Measurements from ENCODE around the gene TAF7. TPM values are rescaled to one million over a fixed set of nuclear protein-coding genes. Genes with fewer than 3 reads are reported as not detected.
"Not testable (repeated sequence)": the region's sequence is repeated elsewhere in the genome, so short reads cannot be mapped to it uniquely, and the experiment has no call there.

TAF7 gene
- total and polyA plus RNA-seq, 4 donors = 90.1 to 111 (median 99.8) TPM

- Histone ChIP-seq H3K27ac (ENCODE audit: low read depth, low read length) (no peak overlapping the region), H3K4me3 (ENCODE audit: low read depth, low read length) (no peak overlapping the region), H3K27me3 (ENCODE audit: control insufficient read depth, insufficient read depth, low read length) (no peaks in the 10 kb centered on the region), H3K4me1 (ENCODE audit: control insufficient read depth, insufficient read depth, low read length) (no peaks in the 10 kb centered on the region), H3K9me3 (ENCODE audit: control insufficient read depth, insufficient read depth, low read length) (peaks cover 46% of the 10 kb centered on the region), H3K36me3 (ENCODE audit: control insufficient read depth, insufficient read depth, low read length) (peaks cover 12% of the 10 kb centered on the region)
- WGBS (ENCODE audit: insufficient coverage) = 74% methylated on average over 4 of the region's 5 CpGs
- no peak for DNase-seq (ENCODE audit: low read depth in 4 of 6, low spot score in 6 of 6)
Observed at GRCh38 chr5:141356133-141356532, 35.5 kb upstream of the TAF7 start.

GRCh38 chr5:141355641-141356040, 35.1 kb upstream of the TAF7 start:
- no peak for DNase-seq (ENCODE audit: low read depth in 4 of 6, low spot score in 6 of 6)
- Histone ChIP-seq H3K27ac (ENCODE audit: low read depth, low read length) (no peak overlapping the region), H3K9me3 (ENCODE audit: control insufficient read depth, insufficient read depth, low read length) (peaks cover 48% of the 10 kb centered on the region), H3K36me3 (ENCODE audit: control insufficient read depth, insufficient read depth, low read length) (peaks cover 12% of the 10 kb centered on the region), H3K4me1 (ENCODE audit: control insufficient read depth, insufficient read depth, low read length) (no peaks in the 10 kb centered on the region), H3K27me3 (ENCODE audit: control insufficient read depth, insufficient read depth, low read length) (no peaks in the 10 kb centered on the region), H3K4me3 (ENCODE audit: low read depth, low read length) (no peak overlapping the region)
- 37% methylated on average over 22 of the region's 24 CpGs for WGBS (ENCODE audit: insufficient coverage)

GRCh38 chr5:141354900-141355469, 34.4 kb upstream of the TAF7 start, which contains the start of gene PCDHGA4:
Gene PCDHGA4 (plus strand): TSS chr5:141355021. CDS start chr5:141355108, 87 bp downstream.
- H3K4me3 ChIP-seq (ENCODE audit: low read depth, low read length) = no peak within 1 kb of the TSS
- peak in 2 of 6 donors; percentile 9 to 13 for DNase-seq (ENCODE audit: low read depth in 4 of 6, low spot score in 6 of 6)
- peaks cover 49% of the 10 kb centered on the region for H3K9me3 ChIP-seq (ENCODE audit: control insufficient read depth, insufficient read depth, low read length)
- no peaks in the 10 kb centered on the region for H3K4me1 ChIP-seq (ENCODE audit: control insufficient read depth, insufficient read depth, low read length)
- no peaks in the 10 kb centered on the region for H3K27me3 ChIP-seq (ENCODE audit: control insufficient read depth, insufficient read depth, low read length)
- 12% methylated on average over 28 of the region's 29 CpGs for WGBS (ENCODE audit: insufficient coverage)
- no peak within 1 kb of the TSS for H3K27ac ChIP-seq (ENCODE audit: low read depth, low read length)
- H3K36me3 ChIP-seq (ENCODE audit: control insufficient read depth, insufficient read depth, low read length) = peaks cover 13% of the 10 kb centered on the region

GRCh38 chr5:141351591-141351990, 31.0 kb upstream of the TAF7 start:
- Histone ChIP-seq H3K27ac (ENCODE audit: low read depth, low read length) (no peak overlapping the region), H3K36me3 (ENCODE audit: control insufficient read depth, insufficient read depth, low read length) (peaks cover 8% of the 10 kb centered on the region), H3K4me3 (ENCODE audit: low read depth, low read length) (no peak overlapping the region), H3K27me3 (ENCODE audit: control insufficient read depth, insufficient read depth, low read length) (no peaks in the 10 kb centered on the region), H3K4me1 (ENCODE audit: control insufficient read depth, insufficient read depth, low read length) (no peaks in the 10 kb centered on the region), H3K9me3 (ENCODE audit: control insufficient read depth, insufficient read depth, low read length) (peaks cover 33% of the 10 kb centered on the region)
- 25% methylated on average over 24 of the region's 36 CpGs for WGBS (ENCODE audit: insufficient coverage)
- DNase-seq (ENCODE audit: low read depth in 4 of 6, low spot score in 6 of 6) = no peak

GRCh38 chr5:141349917-141350619, 29.5 kb upstream of the TAF7 start, which contains the start of gene PCDHGB1:
Gene PCDHGB1 (plus strand): TSS chr5:141350099. CDS start chr5:141350261, 162 bp downstream.
- Histone ChIP-seq H3K9me3 (ENCODE audit: control insufficient read depth, insufficient read depth, low read length) (peaks cover 37% of the 10 kb centered on the region), H3K4me3 (ENCODE audit: low read depth, low read length) (no peak within 1 kb of the TSS)
- peak in 1 of 6 donors; percentile 42 for DNase-seq (ENCODE audit: low read depth in 4 of 6, low spot score in 6 of 6)

GRCh38 chr5:141346017-141346416, 25.4 kb upstream of the TAF7 start:
- not testable (repeated sequence) for H3K4me3 ChIP-seq (ENCODE audit: low read depth, low read length); DNase-seq (ENCODE audit: low read depth in 4 of 6, low spot score in 6 of 6); H3K27ac ChIP-seq (ENCODE audit: low read depth, low read length); H3K27me3 ChIP-seq (ENCODE audit: control insufficient read depth, insufficient read depth, low read length); H3K4me1 ChIP-seq (ENCODE audit: control insufficient read depth, insufficient read depth, low read length); H3K36me3 ChIP-seq (ENCODE audit: control insufficient read depth, insufficient read depth, low read length)
- WGBS (ENCODE audit: insufficient coverage) = 31% methylated on average over 16 of the region's 35 CpGs
- peaks cover 44% of the 10 kb centered on the region for H3K9me3 ChIP-seq (ENCODE audit: control insufficient read depth, insufficient read depth, low read length)

More at GRCh38 chr5:141349917-141350619, 29.5 kb upstream of the TAF7 start, which contains the start of gene PCDHGB1:
- WGBS (ENCODE audit: insufficient coverage) = 19% methylated on average over 29 of the region's 29 CpGs
- Histone ChIP-seq H3K36me3 (ENCODE audit: control insufficient read depth, insufficient read depth, low read length) (peaks cover 6% of the 10 kb centered on the region), H3K27me3 (ENCODE audit: control insufficient read depth, insufficient read depth, low read length) (no peaks in the 10 kb centered on the region), H3K4me1 (ENCODE audit: control insufficient read depth, insufficient read depth, low read length) (no peaks in the 10 kb centered on the region), H3K27ac (ENCODE audit: low read depth, low read length) (no peak within 1 kb of the TSS)

GRCh38 chr5:141345327-141345726, 24.7 kb upstream of the TAF7 start:
- no peak overlapping the region for H3K4me3 ChIP-seq (ENCODE audit: low read depth, low read length)
- peaks cover 39% of the 10 kb centered on the region for H3K9me3 ChIP-seq (ENCODE audit: control insufficient read depth, insufficient read depth, low read length)
- WGBS (ENCODE audit: insufficient coverage) = 16% methylated on average over 17 of the region's 20 CpGs
- peaks cover 2% of the 10 kb centered on the region for H3K36me3 ChIP-seq (ENCODE audit: control insufficient read depth, insufficient read depth, low read length)
- no peak for DNase-seq (ENCODE audit: low read depth in 4 of 6, low spot score in 6 of 6)
- H3K27ac ChIP-seq (ENCODE audit: low read depth, low read length) = no peak overlapping the region
- H3K4me1 ChIP-seq (ENCODE audit: control insufficient read depth, insufficient read depth, low read length) = peaks cover 4% of the 10 kb centered on the region
- H3K27me3 ChIP-seq (ENCODE audit: control insufficient read depth, insufficient read depth, low read length) = no peaks in the 10 kb centered on the region

GRCh38 chr5:141343953-141344463, 23.4 kb upstream of the TAF7 start:
- Histone ChIP-seq H3K4me1 (ENCODE audit: control insufficient read depth, insufficient read depth, low read length) (peaks cover 10% of the 10 kb centered on the region), H3K27ac (ENCODE audit: low read depth, low read length) (no peak overlapping the region), H3K36me3 (ENCODE audit: control insufficient read depth, insufficient read depth, low read length) (no peaks in the 10 kb centered on the region), H3K27me3 (ENCODE audit: control insufficient read depth, insufficient read depth, low read length) (no peaks in the 10 kb centered on the region), H3K4me3 (ENCODE audit: low read depth, low read length) (no peak overlapping the region), H3K9me3 (ENCODE audit: control insufficient read depth, insufficient read depth, low read length) (peaks cover 45% of the 10 kb centered on the region)
- WGBS (ENCODE audit: insufficient coverage) = 16% methylated on average over 31 of the region's 31 CpGs
- no peak for DNase-seq (ENCODE audit: low read depth in 4 of 6, low spot score in 6 of 6)

- H3K27me3 ChIP-seq (ENCODE audit: control insufficient read depth, insufficient read depth, low read length) = no peaks in the 10 kb centered on the region
- peaks cover 45% of the 10 kb centered on the region for H3K9me3 ChIP-seq (ENCODE audit: control insufficient read depth, insufficient read depth, low read length)
- WGBS (ENCODE audit: insufficient coverage) = 0% methylated on average over 4 of the region's 9 CpGs
- no peaks in the 10 kb centered on the region for H3K36me3 ChIP-seq (ENCODE audit: control insufficient read depth, insufficient read depth, low read length)
- H3K27ac ChIP-seq (ENCODE audit: low read depth, low read length) = no peak within 1 kb of the TSS
- no peak within 1 kb of the TSS for H3K4me3 ChIP-seq (ENCODE audit: low read depth, low read length)
- peaks cover 13% of the 10 kb centered on the region for H3K4me1 ChIP-seq (ENCODE audit: control insufficient read depth, insufficient read depth, low read length)
- DNase-seq (ENCODE audit: low read depth in 4 of 6, low spot score in 6 of 6) = peak in 2 of 6 donors; percentile 42 to 51
Observed at GRCh38 chr5:141343242-141343952, 22.8 kb upstream of the TAF7 start, which contains the start of gene PCDHGA3. Gene PCDHGA3 (plus strand): TSS chr5:141343829. CDS start chr5:141344034, 205 bp downstream.

Measured in spinal cord (tissue), 10 donors.